ENCODE results near the gene CACNA1C. TPM values are rescaled to one million over a fixed set of nuclear protein-coding genes. Genes with fewer than 3 reads are reported as not detected.

The CACNA1C gene
- total RNA-seq, 3 donors from 2014 or later = 2.6 to 11.8 (median 9.5) TPM

DNA sequence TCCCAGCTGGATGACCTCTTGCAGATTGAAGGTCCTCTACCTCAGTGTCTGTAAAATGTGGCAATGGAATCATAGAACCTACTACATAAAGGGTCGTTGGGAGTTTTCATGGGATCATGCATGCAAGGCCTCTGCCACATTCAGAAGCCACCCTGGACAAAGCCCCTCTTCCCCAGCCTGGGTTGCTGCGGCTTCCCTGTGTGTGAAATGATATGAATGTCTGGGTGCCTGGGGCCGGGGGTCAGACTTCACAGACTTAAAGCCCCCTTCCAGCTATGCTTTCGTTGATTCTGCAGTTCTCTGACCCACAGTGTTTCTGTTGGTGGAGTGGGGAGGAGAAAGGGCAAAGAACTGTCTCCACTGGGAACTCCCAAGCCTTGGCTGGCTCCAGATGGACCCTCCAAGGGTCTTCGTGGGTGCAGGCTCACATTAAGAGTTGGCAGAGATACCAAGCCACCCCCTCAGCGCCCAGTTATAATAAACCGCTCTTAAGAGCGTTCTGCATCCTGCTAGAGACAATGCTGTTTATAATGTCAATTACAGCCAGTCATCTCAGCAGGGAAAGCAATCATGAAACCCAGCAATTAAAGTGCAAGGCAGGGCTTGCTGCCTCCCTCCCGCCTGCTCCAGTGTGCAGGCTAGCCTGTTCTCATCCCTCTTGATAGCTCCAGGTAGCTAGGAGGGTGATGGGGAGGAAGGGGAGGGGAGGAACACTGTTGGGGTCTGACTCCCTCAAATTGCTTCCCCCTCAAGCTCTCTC is 531.0 kb downstream of the CACNA1C start:
- no peak for DNase-seq (ENCODE audit: low spot score in 2 of 2)
- H3K9me3 ChIP-seq = no peaks in the 10 kb centered on the region
- H3K4me3 ChIP-seq = no peak overlapping the region
- H3K27me3 ChIP-seq = no peaks in the 10 kb centered on the region
- peaks cover 0 to 3% of the 10 kb centered on the region in 2 donors for H3K4me1 ChIP-seq
- no peaks in the 10 kb centered on the region for H3K36me3 ChIP-seq
- no peak overlapping the region for H3K27ac ChIP-seq
- intact Hi-C loops (cut with DNase I; ENCODE audit: low total_unique reads) = no loop called here
- TF ChIP-seq POLR2AphosphoS5 (IDR thresholded peaks at IDR 0.05) (no peak), CTCF (IDR thresholded peaks at IDR 0.05) (no peak), POLR2A (IDR thresholded peaks at IDR 0.05) (no peak)

DNA sequence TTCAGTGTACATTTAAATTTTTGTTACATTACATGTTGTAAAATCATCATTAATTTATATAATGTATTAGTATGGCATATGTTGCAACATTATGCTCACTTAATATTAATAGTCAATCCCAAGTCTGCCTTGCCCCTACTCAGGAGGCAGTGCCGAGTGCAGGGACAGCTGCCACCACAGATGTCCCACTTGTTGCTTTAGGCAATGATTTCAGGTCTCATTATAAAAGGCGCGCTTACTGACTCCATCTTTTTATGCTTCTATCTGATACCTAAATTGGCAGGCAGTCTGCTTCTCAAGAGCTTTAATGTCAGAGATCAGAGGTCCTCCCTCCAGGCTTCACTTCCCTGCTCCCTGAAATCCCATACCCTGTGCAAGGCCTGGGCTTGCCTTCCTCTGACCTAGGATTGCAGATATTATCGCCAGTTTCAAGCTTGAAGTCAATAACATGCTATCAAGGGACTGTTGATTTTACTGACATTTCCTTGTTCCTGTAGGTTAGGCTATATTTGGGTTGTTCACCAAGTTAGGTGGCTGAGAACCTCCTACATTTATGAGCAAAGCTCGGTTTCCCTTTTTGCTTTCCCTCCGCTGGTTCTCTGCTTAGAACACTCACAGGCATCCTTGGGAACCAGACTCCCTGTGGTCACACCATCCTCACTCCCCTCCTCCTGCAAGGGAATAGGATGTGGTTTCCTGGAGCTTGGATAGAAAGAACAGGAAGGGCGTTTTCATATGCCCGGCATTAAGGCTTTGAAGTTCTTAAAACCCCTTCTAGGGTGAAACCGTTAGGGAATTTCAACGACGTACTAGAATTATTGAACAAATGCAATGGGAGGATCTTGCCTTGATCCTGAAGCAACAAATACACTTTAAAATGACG is 533.6 kb downstream of the CACNA1C start:
- no peak overlapping the region for H3K4me3 ChIP-seq
- intact Hi-C loops (cut with DNase I; ENCODE audit: low total_unique reads) = no loop called here
- peaks cover 0 to 3% of the 10 kb centered on the region in 2 donors for H3K9me3 ChIP-seq
- no peak overlapping the region for H3K27ac ChIP-seq
- no peak for TF ChIP-seq CTCF (IDR thresholded peaks at IDR 0.05)
- TF ChIP-seq POLR2AphosphoS5 (IDR thresholded peaks at IDR 0.05) = no peak
- TF ChIP-seq POLR2A (IDR thresholded peaks at IDR 0.05) = no peak
- peaks cover 0 to 3% of the 10 kb centered on the region in 2 donors for H3K4me1 ChIP-seq
- DNase-seq (ENCODE audit: low spot score in 2 of 2) = no peak
- H3K27me3 ChIP-seq = no peaks in the 10 kb centered on the region
- no peaks in the 10 kb centered on the region for H3K36me3 ChIP-seq

DNA sequence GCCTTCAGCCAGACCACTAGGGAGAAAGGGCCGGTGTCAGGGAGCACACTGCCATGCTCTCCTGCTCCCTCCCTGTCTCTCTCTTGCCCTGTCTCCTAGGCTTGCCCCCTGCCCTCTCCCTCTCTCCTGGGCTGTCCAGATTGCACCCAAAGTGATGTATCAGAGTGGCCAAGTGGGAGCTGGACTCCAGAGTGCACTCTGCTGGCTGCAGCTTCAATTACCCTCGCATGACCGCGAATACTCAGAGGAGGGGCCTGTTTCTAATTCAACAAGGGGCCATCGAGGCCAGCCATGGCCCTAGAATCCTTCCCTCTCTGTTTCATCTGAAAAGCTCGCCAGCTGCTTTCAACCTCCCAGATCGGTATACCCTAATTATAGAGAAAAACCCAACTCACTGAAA is 535.6 kb downstream of the CACNA1C start:
- intact Hi-C loops (cut with DNase I; ENCODE audit: low total_unique reads) = no loop called here

DNA sequence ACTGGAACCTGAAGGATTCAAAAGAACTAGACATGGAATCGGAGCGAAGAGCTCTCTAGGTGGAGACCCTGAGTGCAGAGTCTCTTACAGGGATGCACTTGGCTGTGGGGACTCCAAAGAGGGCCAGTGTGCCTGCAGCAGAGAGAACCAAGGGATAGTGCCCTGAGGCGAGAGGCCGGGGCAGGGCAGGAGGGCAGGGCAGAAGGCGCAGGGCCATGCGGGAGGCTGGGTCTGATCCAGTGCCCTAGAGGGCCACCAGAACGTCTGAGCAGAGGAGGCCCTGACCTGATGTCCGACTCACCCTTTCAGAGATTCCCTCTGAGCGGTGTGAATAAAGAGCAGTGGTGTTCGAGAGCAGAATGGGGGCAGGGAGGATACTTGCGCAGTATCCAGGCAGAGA is 536.6 kb downstream of the CACNA1C start:
- Histone ChIP-seq H3K9me3 (peaks cover 7 to 10% of the 10 kb centered on the region in 2 donors), H3K4me1 (no peaks in the 10 kb centered on the region), H3K27ac (no peak overlapping the region), H3K36me3 (no peaks in the 10 kb centered on the region), H3K4me3 (no peak overlapping the region), H3K27me3 (no peaks in the 10 kb centered on the region)
- DNase-seq (ENCODE audit: low spot score in 2 of 2) = no peak
- TF ChIP-seq POLR2A (IDR thresholded peaks at IDR 0.05) (no peak), POLR2AphosphoS5 (IDR thresholded peaks at IDR 0.05) (no peak), CTCF (IDR thresholded peaks at IDR 0.05) (no peak)
- intact Hi-C loops (cut with DNase I; ENCODE audit: low total_unique reads) = no loop called here

More for the DNA sequence above, 535.6 kb downstream of the CACNA1C start:
- no peak overlapping the region for H3K4me3 ChIP-seq
- no peaks in the 10 kb centered on the region for H3K27me3 ChIP-seq
- no peak overlapping the region for H3K27ac ChIP-seq
- TF ChIP-seq POLR2AphosphoS5 (IDR thresholded peaks at IDR 0.05) (no peak), POLR2A (IDR thresholded peaks at IDR 0.05) (no peak), CTCF (IDR thresholded peaks at IDR 0.05) (no peak)
- DNase-seq (ENCODE audit: low spot score in 2 of 2) = no peak
- peaks cover 0 to under 1% of the 10 kb centered on the region in 2 donors for H3K4me1 ChIP-seq
- peaks cover 0 to 10% of the 10 kb centered on the region in 2 donors for H3K9me3 ChIP-seq
- H3K36me3 ChIP-seq = no peaks in the 10 kb centered on the region

DNA sequence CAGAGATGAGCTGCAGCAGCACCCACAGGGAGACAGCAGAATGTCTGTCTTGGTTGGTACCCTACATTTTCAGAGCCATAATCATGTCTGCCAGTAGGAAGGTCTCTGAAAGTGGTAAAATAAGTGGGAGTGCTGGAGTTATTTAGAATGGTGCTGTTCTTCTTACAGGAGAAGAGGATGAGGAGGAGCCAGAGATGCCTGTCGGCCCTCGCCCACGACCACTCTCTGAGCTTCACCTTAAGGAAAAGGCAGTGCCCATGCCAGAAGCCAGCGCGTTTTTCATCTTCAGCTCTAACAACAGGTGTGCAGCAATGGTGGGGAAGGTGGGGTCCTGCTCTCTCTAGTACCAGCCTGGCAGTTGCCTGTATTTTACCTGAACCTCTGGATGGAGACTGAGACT is 540.3 kb downstream of the CACNA1C start:
- Histone ChIP-seq H3K4me3 (no peak overlapping the region), H3K36me3 (no peaks in the 10 kb centered on the region), H3K27me3 (no peaks in the 10 kb centered on the region), H3K4me1 (no peaks in the 10 kb centered on the region), H3K9me3 (peaks cover 10 to 15% of the 10 kb centered on the region in 2 donors), H3K27ac (no peak overlapping the region)
- intact Hi-C loops (cut with DNase I; ENCODE audit: low total_unique reads) = loop anchor here (1.0 kb wide), 1 partner anchor 20 kb away; no protein-coding TSS in a partner anchor
- TF ChIP-seq CTCF (IDR thresholded peaks at IDR 0.05) = no peak
- no peak for TF ChIP-seq POLR2AphosphoS5 (IDR thresholded peaks at IDR 0.05)
- TF ChIP-seq POLR2A (IDR thresholded peaks at IDR 0.05) = no peak
- DNase-seq (ENCODE audit: low spot score in 2 of 2) = no peak
